ENCODE data around the gene GALNT2.

Gene GALNT2

GRCh38 chr1:230270559-230271281, 203.7 kb downstream of the GALNT2 start:
- H2AFZ ChIP-seq (ENCODE audit: low read depth, low read length, severe bottlenecking) = no peak overlapping the region
- no peak overlapping the region for H3K27ac ChIP-seq (ENCODE audit: low read depth, low read length)
- H3K4me2 ChIP-seq (ENCODE audit: low read depth, low read length, poor library complexity, severe bottlenecking) = no peak overlapping the region

GRCh38 chr1:230271300-230272035, 204.4 kb downstream of the GALNT2 start:
- no peaks in the 10 kb centered on the region; the same call in 1 of the 2 replicates for H3K36me3 ChIP-seq (ENCODE audit: low read length)

More at GRCh38 chr1:230270559-230271281, 203.7 kb downstream of the GALNT2 start:
- TF ChIP-seq EZH2phosphoT487 (conservative IDR thresholded peaks at IDR 0.05; ENCODE audit: low read length) (no peak), CTCF (IDR thresholded peaks at IDR 0.05; ENCODE audit: insufficient read depth, low read length, poor library complexity, severe bottlenecking) (no peak)
- Histone ChIP-seq H3K4me3 (ENCODE audit: insufficient read depth, low read length, poor library complexity, severe bottlenecking) (no peak overlapping the region), H3K9me3 (ENCODE audit: insufficient read depth, low read length) (no peaks in the 10 kb centered on the region), H3F3A (ENCODE audit: insufficient read depth) (no peaks in the 10 kb centered on the region), H3K79me2 (ENCODE audit: insufficient read depth, low read length) (no peaks in the 10 kb centered on the region), H3K36me3 (ENCODE audit: low read length) (no peaks in the 10 kb centered on the region; the same call in 1 of the 2 replicates), H3K9ac (ENCODE audit: low read length) (no peak overlapping the region), H3K9me2 (replicated peaks; ENCODE audit: insufficient read depth, low read length) (no peaks in the 10 kb centered on the region), H4K20me1 (ENCODE audit: low read depth, low read length) (no peaks in the 10 kb centered on the region), H3K27me3 (ENCODE audit: low read length) (no peaks in the 10 kb centered on the region)

GRCh38 chr1:230272557-230272956, 205.5 kb downstream of the GALNT2 start:
- Histone ChIP-seq H3K79me2 (ENCODE audit: insufficient read depth, low read length) (no peaks in the 10 kb centered on the region), H3K4me3 (ENCODE audit: insufficient read depth, low read length, poor library complexity, severe bottlenecking) (no peak overlapping the region), H3K27me3 (ENCODE audit: low read length) (no peaks in the 10 kb centered on the region), H2AFZ (ENCODE audit: low read depth, low read length, severe bottlenecking) (no peak overlapping the region), H3K27ac (ENCODE audit: low read depth, low read length) (no peak overlapping the region), H3K9me2 (replicated peaks; ENCODE audit: insufficient read depth, low read length) (no peaks in the 10 kb centered on the region), H3K36me3 (ENCODE audit: low read length) (no peaks in the 10 kb centered on the region; the same call in 1 of the 2 replicates), H3K9ac (ENCODE audit: low read length) (no peak overlapping the region), H3K4me2 (ENCODE audit: low read depth, low read length, poor library complexity, severe bottlenecking) (no peak overlapping the region), H3F3A (ENCODE audit: insufficient read depth) (no peaks in the 10 kb centered on the region), H3K9me3 (ENCODE audit: insufficient read depth, low read length) (no peaks in the 10 kb centered on the region), H4K20me1 (ENCODE audit: low read depth, low read length) (no peaks in the 10 kb centered on the region)
- no peak for TF ChIP-seq CTCF (IDR thresholded peaks at IDR 0.05; ENCODE audit: insufficient read depth, low read length, poor library complexity, severe bottlenecking)
- no peak for TF ChIP-seq EZH2phosphoT487 (conservative IDR thresholded peaks at IDR 0.05; ENCODE audit: low read length)

More at GRCh38 chr1:230271300-230272035, 204.4 kb downstream of the GALNT2 start:
- Histone ChIP-seq H3K27ac (ENCODE audit: low read depth, low read length) (no peak overlapping the region), H3F3A (ENCODE audit: insufficient read depth) (no peaks in the 10 kb centered on the region), H3K27me3 (ENCODE audit: low read length) (no peaks in the 10 kb centered on the region), H3K4me2 (ENCODE audit: low read depth, low read length, poor library complexity, severe bottlenecking) (no peak overlapping the region), H3K4me3 (ENCODE audit: insufficient read depth, low read length, poor library complexity, severe bottlenecking) (no peak overlapping the region), H3K9ac (ENCODE audit: low read length) (no peak overlapping the region), H3K9me2 (replicated peaks; ENCODE audit: insufficient read depth, low read length) (no peaks in the 10 kb centered on the region), H2AFZ (ENCODE audit: low read depth, low read length, severe bottlenecking) (no peak overlapping the region), H4K20me1 (ENCODE audit: low read depth, low read length) (no peaks in the 10 kb centered on the region), H3K9me3 (ENCODE audit: insufficient read depth, low read length) (no peaks in the 10 kb centered on the region), H3K79me2 (ENCODE audit: insufficient read depth, low read length) (no peaks in the 10 kb centered on the region)
- TF ChIP-seq CTCF (IDR thresholded peaks at IDR 0.05; ENCODE audit: insufficient read depth, low read length, poor library complexity, severe bottlenecking) (no peak), EZH2phosphoT487 (conservative IDR thresholded peaks at IDR 0.05; ENCODE audit: low read length) (no peak)
